Esophagus muscularis mucosa (tissue), 4 donors: ENCODE measurements around the gene RABAC1. TPM values are rescaled to one million over a fixed set of nuclear protein-coding genes. Genes with fewer than 3 reads are reported as not detected.

ENCODE experiments used
- DNase-seq: peaks from one replicate; pipeline ENCODE4 v3.0.0-alpha.2; 2017; ENCODE audit errors: extremely low spot score
- H3K27ac ChIP-seq, 4 donors: fragments of 200-600 bp; sonication (generic); replicated peaks in 1 of 4; 1 replicate in 3 of 4; 2 replicates in 1 of 4; pipeline ENCODE4 v1.5.1; 2016 to 2019; ENCODE audit warnings: mild to moderate bottlenecking in 1 of 4
- H3K27me3 ChIP-seq, 4 donors: fragments of 200-600 bp; sonication (generic); one replicate each; pipeline versions ENCODE4 v1.5.1 to v1.6.0; 2016 to 2019
- H3K36me3 ChIP-seq, 4 donors: fragments of 200-600 bp; sonication (generic); one replicate each; pipeline ENCODE4 v1.5.1; 2016 to 2019
- H3K4me1 ChIP-seq, 4 donors: fragments of 200-600 bp; sonication (generic); one replicate each; pipeline ENCODE4 v1.5.1; 2016 to 2019
- H3K4me3 ChIP-seq, 4 donors: fragments of 200-600 bp; sonication (generic); 1 replicate in 2 of 4; 2 replicates in 2 of 4; pipeline ENCODE4 v1.5.1; 2016 to 2019; ENCODE audit warnings: mild to moderate bottlenecking in 4 of 4, moderate library complexity in 1 of 4
- H3K9me3 ChIP-seq, 4 donors: fragments of 200-600 bp; sonication (generic); 1 replicate in 3 of 4; 2 replicates in 1 of 4; pipeline ENCODE4 v1.5.1; 2016 to 2019
- EP300 ChIP-seq: sonication (generic); formaldehyde crosslinking; IDR thresholded peaks from one replicate; pipeline ENCODE4 v1.6.1; 2017; ENCODE audit warnings: antibody characterized with exemption
- POLR2A ChIP-seq: fragments of 450-650 bp; IDR thresholded peaks from one replicate; pipeline ENCODE4 v1.6.1; 2017; ENCODE audit warnings: antibody characterized with exemption, moderate library complexity, mild to moderate bottlenecking, low read depth
- POLR2AphosphoS5 ChIP-seq, 2 donors: sonication (generic); formaldehyde crosslinking; IDR thresholded peaks; one replicate each; pipeline ENCODE4 v1.6.1; 2017; ENCODE audit warnings: antibody characterized with exemption in 2 of 2
- WGBS: methylation state at CpG from one replicate; pipeline ENCODE4 v1.1.5; 2018; 5-methylcytosine and 5-hydroxymethylcytosine counted together
- intact Hi-C: fragments of 100-400 bp; cut with DNase I; formaldehyde crosslinking; loops from one replicate; pipeline ENCODE4 v1.15.1; 2023
- total RNA-seq, 4 donors: library from RNA; depleted of rRNA; stranded (reverse); fragments of >200 nt; gene quantifications; one replicate each; pipeline versions ENCODE4 v1.1.0 to v1.2.1, GENCODE V29; 2016
- TF ChIP-seq, protein P1 (sequence below), 3 experiments: fragments of 200-600 bp in 2 of 3; fragments of 450-650 bp in 1 of 3; sonication (generic) in 2 of 3; IDR thresholded peaks; one replicate each; pipeline ENCODE4 v1.5.1; 2017 to 2019; ENCODE audit warnings: antibody characterized with exemption in 3 of 3, mild to moderate bottlenecking in 2 of 3, moderate library complexity in 1 of 3

RABAC1 gene, protein sequence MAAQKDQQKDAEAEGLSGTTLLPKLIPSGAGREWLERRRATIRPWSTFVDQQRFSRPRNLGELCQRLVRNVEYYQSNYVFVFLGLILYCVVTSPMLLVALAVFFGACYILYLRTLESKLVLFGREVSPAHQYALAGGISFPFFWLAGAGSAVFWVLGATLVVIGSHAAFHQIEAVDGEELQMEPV
- total RNA-seq: 100 to 1,000 TPM; 142 to 250 (median 201) TPM

DNA sequence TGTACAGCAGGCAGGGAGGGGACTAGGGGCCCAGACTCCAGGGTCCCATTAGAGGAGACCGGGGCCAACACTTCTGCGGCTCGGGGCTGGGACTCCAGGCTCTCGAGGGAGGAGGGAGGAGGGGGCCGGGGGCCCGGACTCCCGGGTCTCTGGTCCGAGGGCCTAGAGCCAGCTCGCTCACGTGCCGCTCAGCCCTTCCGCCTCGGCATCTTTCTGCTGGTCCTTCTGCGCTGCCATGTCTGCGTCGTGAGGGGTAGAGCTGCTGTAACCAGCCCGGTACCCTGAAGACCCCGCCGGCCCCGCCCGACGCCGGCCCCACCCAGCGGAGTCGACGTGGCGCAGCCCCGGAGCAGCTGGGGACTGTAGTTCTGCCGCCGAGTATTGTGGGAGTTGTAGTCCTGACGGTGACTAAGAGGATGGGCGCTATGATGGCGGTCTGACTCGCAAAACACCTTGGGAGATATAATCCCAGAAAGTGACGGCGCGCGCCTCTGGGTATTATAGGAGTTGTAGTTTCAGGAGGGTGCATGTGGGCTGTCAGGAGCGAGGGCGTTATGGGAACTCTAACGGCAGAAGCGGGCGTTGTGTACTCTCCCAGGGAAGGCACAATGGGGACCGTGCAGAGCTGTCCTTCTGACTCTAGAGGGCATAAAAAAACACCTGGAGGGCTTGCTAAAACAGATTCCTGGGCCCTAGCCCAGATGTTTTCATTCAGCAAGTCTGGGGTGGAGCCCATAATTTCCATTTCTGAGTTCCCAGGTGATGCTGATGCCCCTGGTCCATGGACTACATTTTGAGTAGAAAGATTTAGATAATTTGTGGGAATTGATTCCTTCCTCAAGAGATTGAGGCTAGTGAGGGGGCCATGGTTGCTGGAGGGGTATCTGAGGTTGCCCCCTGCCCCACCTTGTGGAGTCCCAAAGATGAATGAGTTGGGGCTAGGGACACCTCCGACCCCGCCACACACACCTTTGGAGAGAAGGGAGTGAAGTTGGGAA is at the start of gene RABAC1:
Gene RABAC1 (minus strand): TSS at position 266 of the 998 bp plus-strand sequence. CDS start 29 bp downstream, at position 237.
- Histone ChIP-seq H3K36me3 (peaks cover 0 to 29% (median 24%) of the 10 kb centered on the region in 4 donors), H3K9me3 (no peaks in the 10 kb centered on the region), H3K27me3 (no peaks in the 10 kb centered on the region), H3K4me3 (peak within 1 kb of the TSS; percentile 72 to 99 (median 83)), H3K4me1 (peaks cover 13 to 23% (median 22%) of the 10 kb centered on the region in 4 donors), H3K27ac (peak within 1 kb of the TSS; percentile 87 to 94 (median 90))
- intact Hi-C loops: loop anchor here (5.0 kb wide), 1 partner anchor 87 kb away; no protein-coding TSS in a partner anchor
- 8% methylated on average over 29 of the region's 46 CpGs for WGBS
- peak; percentile 94 for DNase-seq
- TF ChIP-seq, protein P1, sequence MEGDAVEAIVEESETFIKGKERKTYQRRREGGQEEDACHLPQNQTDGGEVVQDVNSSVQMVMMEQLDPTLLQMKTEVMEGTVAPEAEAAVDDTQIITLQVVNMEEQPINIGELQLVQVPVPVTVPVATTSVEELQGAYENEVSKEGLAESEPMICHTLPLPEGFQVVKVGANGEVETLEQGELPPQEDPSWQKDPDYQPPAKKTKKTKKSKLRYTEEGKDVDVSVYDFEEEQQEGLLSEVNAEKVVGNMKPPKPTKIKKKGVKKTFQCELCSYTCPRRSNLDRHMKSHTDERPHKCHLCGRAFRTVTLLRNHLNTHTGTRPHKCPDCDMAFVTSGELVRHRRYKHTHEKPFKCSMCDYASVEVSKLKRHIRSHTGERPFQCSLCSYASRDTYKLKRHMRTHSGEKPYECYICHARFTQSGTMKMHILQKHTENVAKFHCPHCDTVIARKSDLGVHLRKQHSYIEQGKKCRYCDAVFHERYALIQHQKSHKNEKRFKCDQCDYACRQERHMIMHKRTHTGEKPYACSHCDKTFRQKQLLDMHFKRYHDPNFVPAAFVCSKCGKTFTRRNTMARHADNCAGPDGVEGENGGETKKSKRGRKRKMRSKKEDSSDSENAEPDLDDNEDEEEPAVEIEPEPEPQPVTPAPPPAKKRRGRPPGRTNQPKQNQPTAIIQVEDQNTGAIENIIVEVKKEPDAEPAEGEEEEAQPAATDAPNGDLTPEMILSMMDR (IDR thresholded peaks at IDR 0.05): peak in 1 of 3 experiments; percentile 14
- TF ChIP-seq EP300 (no peak), POLR2AphosphoS5 (IDR thresholded peaks at IDR 0.05) (peak; percentile 79 to 85), POLR2A (no peak)

DNA sequence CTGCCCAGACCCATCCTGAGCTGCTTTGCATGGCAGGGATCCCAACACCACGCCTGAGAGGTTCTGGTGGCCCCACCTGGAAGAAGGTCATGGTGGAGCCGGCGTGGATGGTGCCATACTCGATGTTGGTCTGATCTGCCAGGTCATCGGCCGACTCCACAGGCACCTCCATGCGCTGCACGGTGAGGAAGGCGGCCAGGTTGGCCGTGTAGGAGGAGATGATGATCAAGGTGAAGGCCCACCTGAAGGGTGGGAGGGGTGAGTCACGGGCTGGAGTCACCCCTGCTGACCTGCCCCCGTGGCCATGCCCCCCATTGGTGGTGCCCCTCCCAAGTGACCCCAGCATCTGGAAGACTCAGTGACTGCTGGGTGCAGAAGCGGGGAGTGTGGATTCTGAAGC is 47.4 kb upstream of the RABAC1 start:
- H3K4me1 ChIP-seq: no peaks in the 10 kb centered on the region
- peaks cover 0 to 36% (median 8%) of the 10 kb centered on the region in 4 donors for H3K36me3 ChIP-seq
- DNase-seq: no peak
- H3K4me3 ChIP-seq: no peak overlapping the region
- no peak for TF ChIP-seq POLR2A
- TF ChIP-seq EP300: no peak
- TF ChIP-seq, protein P1 (IDR thresholded peaks at IDR 0.05): no peak
- TF ChIP-seq POLR2AphosphoS5 (IDR thresholded peaks at IDR 0.05): no peak
- H3K9me3 ChIP-seq: no peaks in the 10 kb centered on the region
- WGBS: 91% methylated on average over 8 of the region's 13 CpGs
- intact Hi-C loops: no loop called here
- H3K27ac ChIP-seq: no peak overlapping the region
- H3K27me3 ChIP-seq: peaks cover 0 to 34% (median 0%) of the 10 kb centered on the region in 4 donors

DNA sequence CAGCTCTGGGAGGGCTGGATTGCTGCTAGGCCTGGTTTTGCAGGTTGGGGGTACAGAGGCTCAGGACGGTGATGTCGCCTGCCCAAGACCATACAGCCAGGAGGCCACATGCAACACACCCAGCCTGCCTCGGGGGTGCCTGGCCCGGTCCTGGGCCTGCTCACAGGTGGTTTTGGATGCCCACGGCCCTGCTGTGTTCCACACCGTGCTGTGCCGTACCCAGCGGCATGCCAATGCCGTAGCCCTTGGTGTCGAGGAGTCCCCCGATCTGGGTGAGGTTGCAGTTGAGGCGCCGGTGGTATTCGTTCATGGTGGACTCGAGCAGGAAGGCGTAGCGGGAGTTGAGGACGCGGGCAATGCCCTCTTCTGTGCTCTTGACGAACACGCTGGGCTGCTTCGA is 46.4 kb upstream of the RABAC1 start:
- DNase-seq: no peak
- H3K4me1 ChIP-seq: no peaks in the 10 kb centered on the region
- H3K9me3 ChIP-seq: no peaks in the 10 kb centered on the region
- intact Hi-C loops: no loop called here
- H3K36me3 ChIP-seq: peaks cover 0 to 36% (median 8%) of the 10 kb centered on the region in 4 donors
- no peak overlapping the region for H3K27ac ChIP-seq
- H3K4me3 ChIP-seq: no peak overlapping the region
- no peak for TF ChIP-seq POLR2AphosphoS5 (IDR thresholded peaks at IDR 0.05)
- no peak for TF ChIP-seq POLR2A
- TF ChIP-seq, protein P1 (IDR thresholded peaks at IDR 0.05): no peak
- TF ChIP-seq EP300: no peak
- WGBS: 97% methylated on average over 15 of the region's 22 CpGs
- H3K27me3 ChIP-seq: peaks cover 0 to 44% (median 3%) of the 10 kb centered on the region in 4 donors

DNA sequence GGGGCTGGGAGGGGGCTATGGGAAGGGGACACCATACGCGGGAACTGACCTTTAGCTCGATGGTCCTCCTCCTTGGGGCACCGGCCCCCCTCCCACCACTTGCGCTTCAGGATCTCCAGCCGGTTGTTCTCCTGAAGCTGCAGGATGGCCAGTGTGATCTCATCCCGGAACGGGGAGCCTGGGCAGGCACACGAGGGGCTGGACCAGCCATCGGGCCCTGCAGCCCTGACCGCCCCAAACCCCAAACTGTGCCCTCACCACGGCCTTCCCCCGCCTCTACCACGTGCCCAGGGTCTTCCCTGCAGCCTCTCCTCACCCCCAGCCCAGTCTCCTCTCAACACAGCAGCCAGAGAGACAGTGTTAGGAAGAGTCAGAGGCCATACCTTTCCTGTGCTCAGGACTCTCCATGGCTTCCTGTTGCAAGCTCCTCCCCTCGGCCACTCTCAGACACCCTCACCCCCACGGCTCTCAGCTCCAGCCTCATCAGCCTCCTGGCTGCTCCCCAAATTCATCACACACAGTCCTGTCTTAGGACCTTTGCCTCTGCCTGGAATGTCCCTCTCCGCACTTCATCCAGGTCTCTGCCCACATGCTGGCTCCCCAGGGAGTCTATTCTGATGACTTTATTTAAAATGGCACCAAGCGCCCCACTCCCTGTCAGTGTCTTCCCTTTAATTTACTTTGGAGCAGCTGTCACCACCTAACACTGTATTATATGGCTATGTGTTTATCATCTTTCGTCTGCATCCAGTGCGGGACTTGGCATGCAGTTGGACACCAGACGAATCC is 44.6 kb upstream of the RABAC1 start:
- no peak overlapping the region for H3K4me3 ChIP-seq
- peaks cover 0 to 36% (median 8%) of the 10 kb centered on the region in 4 donors for H3K36me3 ChIP-seq
- H3K9me3 ChIP-seq: no peaks in the 10 kb centered on the region
- peaks cover 0 to 62% (median 8%) of the 10 kb centered on the region in 4 donors for H3K27me3 ChIP-seq
- 84% methylated on average over 21 of the region's 21 CpGs for WGBS
- DNase-seq: no peak
- TF ChIP-seq POLR2AphosphoS5 (IDR thresholded peaks at IDR 0.05) (no peak), POLR2A (no peak), EP300 (no peak)
- TF ChIP-seq, protein P1 (IDR thresholded peaks at IDR 0.05): no peak
- no peak overlapping the region for H3K27ac ChIP-seq
- H3K4me1 ChIP-seq: peaks cover 0 to 6% (median 4%) of the 10 kb centered on the region in 4 donors
- intact Hi-C loops: no loop called here
